HG03039 (cell line): ENCODE results near the gene GRIK4.
A peak's percentile ranks its signal among the peaks of the same experiment; 100 is the strongest.

Source experiments
- ATAC-seq: cut with Tn5 transposase; IDR thresholded peaks from one replicate; pipeline ENCODE4 v1.9.1; 2021; ENCODE audit warnings: mild to moderate bottlenecking, moderate library complexity; ENCODE audit not compliant: unreplicated experiment

Gene GRIK4

DNA sequence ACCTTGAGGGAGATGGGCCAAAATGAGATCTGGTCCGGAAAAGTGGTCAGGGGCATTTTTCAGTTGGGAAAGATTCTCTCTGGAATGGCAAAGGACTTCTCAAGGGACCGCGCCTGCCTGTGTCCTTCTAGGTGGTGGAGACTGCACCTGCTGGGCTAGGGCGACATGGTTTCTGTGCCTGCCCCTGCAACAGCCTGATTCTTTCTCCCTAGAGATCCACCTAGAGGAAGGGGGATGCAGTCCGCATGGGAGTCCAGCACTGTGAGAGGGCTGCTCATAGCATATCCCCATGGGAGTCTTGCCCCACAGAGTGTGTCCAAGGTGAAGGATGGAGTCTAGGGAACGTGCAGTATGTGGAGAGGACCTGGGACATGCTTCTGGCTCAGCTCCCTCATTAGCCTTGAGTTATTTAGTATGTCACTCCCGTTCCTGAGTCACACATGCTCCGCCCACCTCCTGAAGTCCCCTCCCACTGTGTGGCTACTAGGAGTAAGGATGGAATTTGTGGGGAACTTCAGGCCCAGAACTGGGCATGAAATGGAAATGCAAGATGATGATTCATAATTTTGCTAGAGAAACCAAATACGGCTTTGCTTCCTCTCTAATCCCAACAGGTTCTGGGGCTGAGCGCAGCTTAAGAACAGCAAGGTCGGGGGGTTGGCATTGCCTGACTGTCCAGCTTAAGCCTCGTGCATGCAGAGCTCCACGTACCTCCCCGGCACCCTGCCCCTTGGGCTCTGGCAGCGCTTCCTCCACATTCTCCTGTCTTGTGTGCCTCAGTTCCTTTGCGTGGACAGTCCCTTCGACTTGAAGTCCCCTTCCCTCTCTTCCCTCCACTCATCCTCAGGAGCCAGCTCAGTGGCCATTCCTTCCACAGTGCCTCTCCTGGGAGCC lies 35.0 kb downstream of the GRIK4 start:
- ATAC-seq, result no peak

DNA sequence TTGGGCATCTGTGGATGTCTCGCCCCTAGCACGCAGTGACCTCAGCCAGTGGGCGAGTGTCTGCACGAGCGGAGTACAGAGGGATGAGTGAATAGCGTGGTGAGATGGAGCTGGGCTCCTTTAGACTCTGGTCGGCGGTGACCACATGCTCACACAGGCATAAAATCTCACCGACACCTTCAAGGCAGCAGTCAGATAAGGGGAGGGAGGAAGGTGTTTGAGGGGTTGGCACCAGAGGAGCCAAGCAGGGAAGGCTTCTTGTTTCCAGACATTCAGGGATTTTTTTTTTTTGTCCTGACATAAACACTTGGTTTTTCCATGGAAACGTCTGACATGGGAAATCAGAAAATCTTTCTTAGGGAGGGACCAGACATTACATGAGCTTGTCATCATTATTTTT lies 35.8 kb downstream of the GRIK4 start:
- no peak for ATAC-seq

DNA sequence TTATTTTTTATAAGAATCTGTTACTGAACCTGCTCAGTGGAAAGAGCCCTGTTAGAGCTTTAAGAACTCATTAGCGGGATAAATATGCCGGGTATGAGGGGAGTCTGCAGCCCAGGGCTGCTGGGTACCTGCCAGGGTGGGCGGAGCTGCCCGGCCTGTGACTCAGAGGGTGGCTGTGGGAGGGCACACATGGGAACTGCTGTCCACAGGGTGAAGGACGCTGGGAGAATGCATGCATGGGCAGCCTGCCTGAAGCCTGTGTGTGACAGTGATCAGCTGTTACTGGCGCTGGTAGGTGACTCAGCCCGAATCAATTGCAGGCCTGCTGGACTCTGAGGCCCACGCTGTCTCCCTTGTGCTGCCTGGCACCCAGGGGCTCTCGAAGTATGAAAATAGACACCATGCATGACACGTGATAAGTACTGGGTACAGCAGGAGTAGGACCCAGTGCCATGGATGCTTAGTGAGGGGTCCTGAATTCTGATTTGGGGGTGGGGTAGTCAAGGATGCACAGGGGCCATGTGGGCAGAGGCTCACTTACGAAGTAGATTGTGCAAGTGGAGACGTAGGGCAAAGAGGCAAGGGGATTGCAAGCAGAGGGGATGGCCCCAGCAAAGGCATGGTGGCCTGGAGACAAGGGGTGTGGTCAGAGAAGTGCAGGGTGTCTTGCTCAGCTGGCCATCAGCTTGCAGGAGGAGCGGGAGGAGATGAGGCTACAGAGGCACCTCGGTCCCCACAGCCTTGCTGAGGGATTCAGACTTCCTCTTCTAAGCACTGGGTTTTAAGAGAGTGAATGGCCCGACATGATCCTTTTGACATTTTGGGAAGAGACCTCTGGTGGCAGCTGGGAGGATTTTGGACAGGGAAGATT lies 36.5 kb downstream of the GRIK4 start:
- no peak for ATAC-seq

DNA sequence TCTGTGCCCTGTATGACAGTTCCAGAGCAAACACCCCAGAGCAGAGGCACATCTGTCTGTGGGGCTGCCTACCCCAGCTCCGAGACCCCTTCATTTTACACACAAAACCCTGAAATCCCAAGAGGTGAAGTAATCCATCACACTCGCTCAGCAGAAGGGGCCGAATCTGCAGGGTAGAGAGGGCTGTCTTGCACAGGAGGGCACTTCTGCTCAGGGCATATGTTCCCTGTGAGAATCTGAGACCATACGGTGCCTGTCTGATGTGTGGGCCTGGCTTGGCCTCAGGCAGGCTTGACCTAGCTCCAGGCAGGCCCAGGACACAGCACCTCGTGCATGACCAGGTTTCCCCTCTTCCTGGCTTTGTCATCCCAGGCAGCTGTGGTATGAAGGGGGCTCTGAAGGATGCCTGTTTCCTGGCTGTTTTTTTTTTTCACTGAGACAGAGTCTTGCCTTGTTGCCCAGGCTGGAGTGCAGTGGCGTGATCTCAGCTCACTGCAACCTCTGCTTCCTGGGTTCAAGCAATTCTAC lies 37.2 kb downstream of the GRIK4 start:
- no peak for ATAC-seq

DNA sequence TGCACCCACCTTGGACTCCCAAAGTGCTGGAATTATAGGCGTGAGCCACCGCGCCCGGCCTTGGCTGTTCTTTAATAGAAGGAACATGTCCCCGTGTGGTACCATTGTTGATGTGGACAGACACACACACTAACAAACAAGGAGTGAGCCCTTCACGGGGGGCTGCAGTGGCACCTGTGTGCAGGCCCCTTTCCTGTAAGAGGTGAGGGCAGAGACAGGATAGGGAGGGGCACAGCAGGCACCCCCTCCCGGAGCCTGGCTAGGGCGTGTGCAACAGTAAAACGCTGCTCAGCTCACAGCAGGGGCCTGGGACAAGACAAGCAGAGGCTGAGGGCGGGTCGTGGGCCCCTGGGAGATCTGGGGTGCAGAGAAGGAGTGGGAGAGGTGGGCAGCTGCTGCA lies 37.8 kb downstream of the GRIK4 start:
- no peak for ATAC-seq

DNA sequence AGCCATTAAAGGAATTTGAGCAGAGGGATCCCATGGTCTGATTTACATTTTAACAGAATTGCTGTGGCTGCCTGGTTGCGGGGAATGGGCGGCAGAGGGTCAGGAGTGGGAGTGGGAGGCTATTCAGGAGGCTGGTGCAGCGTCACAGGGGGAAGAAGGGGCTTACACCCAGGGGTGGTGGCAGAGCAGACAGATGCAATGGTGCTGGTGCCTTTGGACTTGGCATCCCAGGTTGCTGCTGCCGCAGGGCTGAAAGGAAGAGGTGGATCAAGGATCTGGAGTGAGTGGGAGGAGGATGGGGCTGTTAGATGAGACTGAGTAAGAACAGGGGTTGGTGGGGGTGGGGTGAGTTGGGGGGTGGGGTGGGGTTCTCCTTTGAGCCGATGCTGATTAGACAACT lies 38.5 kb downstream of the GRIK4 start:
- ATAC-seq, result no peak

DNA sequence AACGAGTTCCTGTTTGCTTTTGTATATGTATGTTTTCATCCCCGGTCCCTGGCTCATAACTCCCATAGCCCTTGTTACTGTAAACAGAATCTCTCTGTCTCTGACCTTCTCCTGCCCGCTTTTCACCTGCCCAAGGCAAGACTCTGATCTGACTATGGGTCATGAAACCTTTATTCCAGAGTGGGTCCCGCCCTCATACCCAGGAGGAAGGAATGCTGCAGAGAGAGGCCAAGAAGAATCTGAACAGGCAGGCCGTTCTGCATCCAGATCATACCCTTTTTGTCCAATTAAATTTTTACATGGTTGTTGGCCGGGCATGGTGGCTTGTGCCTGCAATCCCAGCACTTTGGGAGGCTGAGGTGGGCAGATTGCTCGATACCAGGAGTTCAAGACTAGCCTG lies 39.6 kb downstream of the GRIK4 start:
- no peak for ATAC-seq

DNA sequence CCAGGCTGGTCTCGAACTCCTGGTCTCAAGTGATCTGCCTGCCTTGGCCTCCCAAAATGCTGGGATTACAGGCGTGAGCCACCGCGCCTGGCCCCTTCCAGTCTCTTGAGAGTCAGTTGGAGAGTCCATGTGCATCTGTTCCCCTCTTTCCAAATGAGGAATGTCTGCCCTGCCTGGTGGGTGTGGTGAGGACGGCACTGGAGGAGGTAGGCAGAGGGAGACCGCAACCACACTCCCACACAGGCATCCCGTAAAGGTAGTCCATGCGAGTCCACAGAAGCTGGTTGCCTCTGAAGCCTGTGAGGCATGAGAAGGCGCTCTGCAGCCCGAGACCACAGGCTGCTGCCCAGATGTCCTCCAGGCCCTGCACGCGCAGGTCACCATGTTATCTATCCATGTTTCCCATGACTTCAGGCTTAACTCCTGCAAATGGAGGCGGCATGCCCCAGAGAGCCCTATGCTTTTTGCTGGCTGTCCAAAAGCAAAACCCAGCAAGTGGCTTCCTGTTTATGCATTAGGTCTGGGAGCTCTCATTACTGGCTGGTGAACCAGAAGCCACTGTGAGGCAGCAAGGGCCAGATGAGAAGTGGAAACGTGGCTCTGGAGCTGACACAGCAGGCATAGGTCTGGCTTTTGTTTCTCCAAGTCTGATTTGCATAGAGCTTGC lies 43.4 kb downstream of the GRIK4 start:
- ATAC-seq, result no peak

DNA sequence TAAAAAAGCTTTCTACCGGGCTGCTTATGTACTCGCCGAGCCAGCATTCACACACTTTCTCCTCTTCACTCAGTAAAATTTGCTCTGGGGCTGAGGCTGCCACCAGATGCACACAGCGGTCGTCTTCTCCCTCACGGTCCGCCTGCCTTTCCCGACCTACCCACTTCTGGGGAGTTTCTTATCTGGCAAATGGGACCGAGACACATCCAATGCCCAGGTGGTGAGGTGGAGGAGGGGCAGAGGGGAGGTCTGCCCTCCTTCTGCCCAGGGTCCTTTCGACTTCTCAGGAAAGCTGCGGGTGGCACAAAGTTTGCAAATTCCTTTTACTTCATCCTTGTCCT lies 43.9 kb downstream of the GRIK4 start:
- no peak for ATAC-seq

DNA sequence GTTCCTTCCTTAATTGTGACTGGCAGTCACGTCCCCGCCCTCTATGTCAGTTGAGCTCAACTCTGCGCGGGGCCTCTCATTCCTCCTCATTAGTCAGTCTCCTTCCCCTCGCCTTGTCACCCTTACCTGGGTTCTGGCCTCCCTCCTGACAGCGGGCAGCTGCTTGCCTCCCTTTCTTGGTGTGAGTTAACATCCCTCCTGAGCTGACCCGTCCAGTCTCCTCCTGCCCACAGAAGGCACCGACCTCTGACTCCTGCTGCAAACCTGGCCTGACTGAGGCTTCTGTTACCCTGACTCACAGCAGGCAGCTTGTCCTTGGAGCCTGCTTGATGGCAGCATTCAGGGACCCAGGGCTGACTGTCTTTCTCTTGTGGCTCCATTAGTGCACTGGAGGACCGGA lies 45.2 kb downstream of the GRIK4 start:
- no peak for ATAC-seq

DNA sequence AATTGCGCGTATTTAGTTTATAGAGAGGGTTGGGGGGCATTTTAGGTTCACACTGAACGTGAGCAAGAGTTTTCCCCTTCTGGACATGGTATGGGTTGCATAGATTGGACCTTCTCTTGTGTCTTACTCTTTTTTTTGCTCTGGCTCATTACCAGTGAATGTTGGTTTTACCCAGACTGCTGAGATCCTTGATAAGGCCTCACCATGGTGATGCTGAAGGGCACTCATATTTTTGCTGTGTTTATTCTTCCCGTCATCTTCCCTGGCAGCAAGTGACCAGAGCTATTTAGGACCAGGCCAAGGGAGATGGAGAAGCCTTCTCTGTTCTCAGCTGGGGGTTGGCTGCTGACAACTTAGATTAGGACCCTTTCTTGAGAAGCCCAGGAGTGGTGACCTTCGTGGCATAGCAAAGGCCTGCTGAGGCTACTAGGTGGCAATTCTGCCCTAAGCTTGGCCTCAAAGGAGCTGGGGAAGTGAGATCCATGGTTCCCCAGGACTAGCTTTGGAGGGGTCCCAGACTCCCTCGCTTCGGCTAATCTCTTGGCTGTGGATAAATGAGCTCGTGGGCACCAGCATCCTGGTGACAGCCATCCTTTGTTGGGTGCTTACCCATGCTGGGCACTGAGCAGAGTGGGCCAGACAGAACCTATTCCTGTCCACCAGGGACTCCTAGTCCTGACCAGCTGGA lies 47.3 kb downstream of the GRIK4 start:
- ATAC-seq, result no peak

DNA sequence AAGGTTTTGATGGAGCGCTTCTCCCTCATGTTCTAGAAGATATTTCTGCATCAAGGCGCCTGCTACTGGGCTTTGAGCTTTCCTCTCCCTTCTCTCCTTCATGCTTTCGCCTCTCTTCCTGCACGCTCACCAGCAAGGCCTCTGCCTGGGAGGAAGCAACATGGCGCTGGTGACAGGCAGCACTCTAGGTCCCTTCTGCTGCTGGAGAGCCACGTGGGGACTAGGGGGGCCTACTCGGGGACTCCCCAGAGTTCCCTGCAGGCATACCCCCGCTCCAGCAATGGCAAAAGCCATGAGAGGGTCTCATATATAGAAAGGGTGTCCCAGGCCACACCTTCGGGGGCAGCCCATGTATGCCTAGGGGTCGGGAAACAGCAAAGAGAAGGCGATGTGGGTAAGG lies 49.7 kb downstream of the GRIK4 start:
- no peak for ATAC-seq

DNA sequence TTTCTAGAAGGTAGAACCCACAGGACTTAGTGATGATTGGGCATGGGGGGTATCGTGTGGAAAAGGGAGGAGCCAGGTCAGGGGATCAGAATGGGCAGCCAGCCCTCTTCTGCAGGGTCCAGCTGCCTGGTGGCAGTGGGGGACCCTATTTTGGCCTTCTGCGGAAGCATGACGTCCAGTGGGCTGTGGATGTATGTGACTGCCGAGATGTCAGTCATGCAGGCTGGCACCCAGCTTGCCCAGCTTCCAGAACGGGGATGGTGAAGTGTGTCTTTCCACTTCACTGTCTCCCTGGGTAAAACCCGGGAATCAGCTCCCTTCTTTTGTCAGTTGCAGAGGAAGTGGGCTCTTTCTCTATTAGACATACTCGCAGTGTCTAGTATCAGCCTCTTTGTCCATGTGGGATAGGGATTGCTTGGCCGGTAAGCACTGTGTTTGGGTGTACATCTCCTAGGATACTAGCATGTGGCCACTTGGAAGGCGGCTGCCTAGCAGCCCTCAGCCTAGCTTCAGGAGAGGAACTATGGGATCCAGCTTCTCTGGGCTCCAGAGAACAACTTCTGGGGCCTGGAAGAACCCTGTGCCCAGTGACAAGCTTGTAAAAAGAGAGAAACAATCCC lies 51.4 kb downstream of the GRIK4 start:
- ATAC-seq, result no peak

DNA sequence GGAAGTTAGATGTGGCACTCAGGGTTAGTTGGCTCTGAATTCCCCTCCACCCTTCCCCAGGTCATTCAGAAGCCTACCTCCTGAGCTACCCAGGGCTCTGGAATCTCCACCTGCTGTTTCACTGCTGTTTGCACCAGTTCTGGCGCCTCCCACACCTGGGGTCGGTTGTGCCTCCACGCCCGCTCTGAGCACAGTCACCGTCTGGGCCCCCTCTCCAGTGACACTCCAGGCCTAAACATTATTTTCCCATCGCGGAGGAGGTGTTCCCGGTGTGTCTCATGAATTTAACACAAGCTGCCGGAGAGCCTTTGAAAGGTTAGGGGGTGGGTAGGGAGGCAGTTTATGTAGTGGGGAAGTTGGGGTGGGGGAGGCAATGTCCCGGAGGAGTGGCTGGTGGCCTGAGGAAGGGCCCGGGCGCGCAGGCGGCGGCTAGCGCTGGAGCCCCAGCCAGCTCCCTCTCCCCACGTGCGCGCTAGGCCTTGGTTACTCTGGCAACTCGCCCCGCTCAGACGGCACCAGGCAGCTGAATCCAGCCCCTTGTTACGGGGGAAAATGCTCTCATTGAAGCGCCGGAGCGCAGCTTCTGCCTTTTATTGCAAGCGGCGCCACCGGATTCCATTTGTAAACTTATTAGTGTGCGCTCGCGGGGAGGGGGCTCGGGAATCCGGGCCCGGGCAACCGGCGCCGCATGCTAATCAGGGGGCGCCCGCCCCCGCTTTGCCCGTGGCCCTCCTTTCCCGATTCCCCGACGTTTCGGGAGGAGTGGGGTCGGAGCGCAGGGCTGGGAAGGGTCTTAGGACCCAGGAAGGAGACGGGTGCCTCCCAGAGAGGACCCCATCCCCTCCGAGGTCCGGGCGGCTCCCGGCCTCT lies 52.4 kb downstream of the GRIK4 start:
- no peak for ATAC-seq

DNA sequence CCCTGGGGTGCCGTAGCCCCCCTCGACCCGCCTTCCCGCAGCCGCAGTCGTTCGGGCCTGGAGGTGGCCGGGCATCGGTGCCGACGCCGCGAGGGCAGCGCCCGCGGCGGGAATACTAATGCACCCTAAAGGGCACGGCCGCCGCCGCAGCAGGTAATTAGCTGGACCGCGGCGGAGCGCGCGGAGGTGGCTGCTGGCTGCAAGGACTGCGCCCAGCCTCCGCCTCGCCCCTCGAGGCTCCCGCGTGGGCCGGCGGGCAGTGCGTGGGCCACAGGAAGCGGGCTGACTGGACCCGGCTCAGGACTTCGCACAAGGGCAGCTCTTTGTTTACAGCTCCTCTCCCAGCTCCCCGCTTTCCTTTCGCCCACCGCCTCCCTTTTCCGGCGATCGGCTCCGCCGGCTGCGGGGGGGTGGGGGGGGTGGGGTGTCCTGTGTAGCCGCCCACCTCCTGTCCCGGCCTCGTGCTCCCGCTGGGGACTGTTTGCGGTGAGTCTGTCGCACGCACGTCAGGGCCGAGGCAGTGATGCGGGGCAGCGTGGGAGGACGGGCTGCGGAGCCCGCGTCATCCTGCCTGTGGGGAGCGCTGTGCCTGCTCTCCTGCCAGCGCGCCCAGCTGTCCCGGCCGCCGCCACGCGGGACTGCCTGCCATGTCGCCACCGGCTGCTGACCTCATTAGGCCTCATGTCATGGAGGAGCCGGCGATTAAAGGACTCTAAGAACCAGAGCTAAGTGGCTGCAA lies 53.2 kb downstream of the GRIK4 start:
- peak; percentile 53 for ATAC-seq

DNA sequence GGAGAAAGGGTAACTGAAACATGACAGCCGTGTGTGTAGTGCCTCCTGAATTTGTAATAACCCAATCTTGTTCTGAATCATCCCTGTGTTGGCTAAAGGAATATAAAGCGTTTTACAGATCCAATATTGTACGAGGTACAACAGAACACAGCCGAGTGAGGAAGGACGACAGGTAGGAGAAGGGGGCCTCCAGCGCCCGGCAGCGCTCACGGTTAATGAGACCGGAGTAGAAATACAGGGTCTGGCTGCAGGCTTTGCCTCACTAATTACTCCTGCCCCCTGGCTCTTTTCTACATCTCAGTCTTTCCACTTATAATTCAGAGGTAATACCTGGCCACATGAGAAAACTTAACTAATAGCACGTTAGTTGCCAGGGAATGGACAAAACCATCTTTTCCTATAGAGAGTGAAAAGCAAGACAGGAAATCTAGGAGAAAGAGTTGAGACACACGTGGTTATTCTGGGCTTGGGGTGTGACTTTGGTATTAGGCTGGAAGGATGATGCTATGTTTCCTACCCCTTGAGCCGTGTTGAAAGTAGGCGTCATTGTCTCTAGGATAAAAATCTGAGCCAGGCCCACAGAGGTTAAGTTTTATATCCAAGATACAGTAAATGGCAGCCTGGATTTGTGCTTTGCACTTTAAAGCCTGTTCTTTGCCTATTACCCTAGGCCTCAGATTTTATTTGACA lies 54.1 kb downstream of the GRIK4 start:
- no peak for ATAC-seq

DNA sequence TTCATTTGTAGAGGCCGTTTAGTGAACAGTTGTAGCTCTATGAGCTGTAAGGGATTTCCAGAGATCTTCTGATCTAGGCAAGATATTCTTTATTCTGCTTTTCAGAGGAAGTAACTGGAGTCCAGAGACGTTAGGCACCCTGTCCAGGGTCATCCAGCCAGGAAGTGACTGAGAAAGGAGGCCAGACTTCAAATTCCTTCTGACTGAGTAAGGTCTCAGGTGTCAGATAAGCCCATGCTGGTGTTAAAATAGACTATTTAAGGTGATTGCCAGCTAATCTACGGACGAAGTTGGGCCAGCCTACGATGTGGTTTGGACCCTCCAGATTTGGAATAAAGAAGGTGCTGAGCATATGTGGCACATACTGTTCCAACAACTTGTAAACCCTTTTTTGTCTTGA lies 54.6 kb downstream of the GRIK4 start:
- no peak for ATAC-seq
